Stimulated activated CD8-positive, alpha-beta memory T cell treated with anti-CD3 and anti-CD28 coated beads, Interleukin-15, amount 100 ng/mL, for 1 hour (primary cell): ENCODE measurements around the gene SRPRA.
"Not testable (repeated sequence)": the region's sequence is repeated elsewhere in the genome, so short reads cannot be mapped to it uniquely, and the experiment has no call there.

Experiments used
- DNase-seq: peaks from one replicate; pipeline ENCODE4 v3.0.0-alpha.2; 2020; ENCODE audit warnings: low read depth

SRPRA gene

GRCh38 chr11:126282736-126283591 lies 14.3 kb upstream of the SRPRA start, which contains the start of gene TIRAP:
Gene TIRAP (plus strand): TSS chr11:126283093. CDS start chr11:126290895, 7,802 bp downstream.
- DNase-seq, result no peak

DNA sequence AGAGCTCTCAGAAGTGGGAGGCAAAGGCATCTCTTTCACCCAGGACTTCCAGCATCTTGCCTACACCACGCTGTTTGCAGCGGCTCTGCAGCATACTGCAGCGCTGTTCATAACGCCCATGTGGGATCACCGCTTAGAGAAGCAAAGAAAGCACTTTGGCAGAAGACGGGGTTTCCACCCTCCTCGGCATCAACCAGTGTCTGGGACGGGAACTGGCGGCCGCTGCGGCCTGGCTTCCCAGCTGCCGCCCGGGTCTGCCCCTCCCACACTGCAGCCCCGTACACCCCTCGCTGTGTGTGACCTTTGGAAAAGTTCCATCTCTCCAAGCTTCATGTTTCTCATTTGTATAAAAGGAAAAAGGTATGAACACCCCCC lies 13.7 kb upstream of the SRPRA start:
- DNase-seq, result no peak

DNA sequence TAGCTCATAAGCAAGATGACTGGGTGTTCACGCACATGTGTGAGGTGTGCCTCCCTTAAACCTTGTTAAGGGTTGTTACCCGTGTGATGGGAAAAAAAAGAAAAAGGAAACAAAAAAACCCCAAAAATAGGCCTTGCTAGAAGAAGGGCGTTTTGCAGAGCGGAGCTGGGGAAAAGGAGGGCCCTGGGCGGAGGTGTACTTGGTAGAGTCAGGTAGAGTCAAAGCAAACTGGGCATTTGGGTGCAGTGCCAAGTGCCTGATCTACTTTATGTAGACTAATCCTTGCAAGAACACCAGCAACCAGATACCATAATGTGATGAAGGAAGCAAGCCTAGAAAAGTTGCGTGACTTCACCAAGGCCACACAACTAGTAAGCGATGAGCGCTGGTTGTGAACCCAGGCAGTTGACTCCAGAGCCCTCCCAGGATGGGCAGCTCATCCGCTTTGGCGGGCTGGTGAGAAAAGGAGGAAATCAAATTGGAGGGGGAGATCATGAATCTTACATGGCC lies 13.0 kb upstream of the SRPRA start:
- DNase-seq, result no peak

DNA sequence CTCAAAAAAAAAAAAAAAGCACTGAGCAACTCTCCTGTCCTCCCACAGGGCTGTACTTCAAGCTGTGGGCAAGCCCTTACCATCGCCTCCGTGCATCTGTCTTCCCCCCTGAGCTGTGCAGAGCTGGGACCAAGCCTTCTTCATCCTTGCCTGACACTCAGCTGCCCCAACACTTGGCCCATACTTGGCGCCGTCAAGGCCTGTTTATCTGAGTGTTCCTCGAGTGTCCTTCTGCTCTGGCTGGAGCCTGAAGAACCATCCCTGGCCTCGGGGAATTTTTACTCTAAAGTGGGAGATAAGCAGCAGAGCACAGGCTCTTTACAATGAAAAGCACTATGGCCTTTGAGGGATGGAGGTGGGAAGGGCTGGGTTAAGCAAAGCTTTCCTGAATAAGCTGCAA lies 12.6 kb upstream of the SRPRA start:
- no peak for DNase-seq

- no peak for DNase-seq
Observed at GRCh38 chr11:126280595-126280994, 11.9 kb upstream of the SRPRA start.

DNA sequence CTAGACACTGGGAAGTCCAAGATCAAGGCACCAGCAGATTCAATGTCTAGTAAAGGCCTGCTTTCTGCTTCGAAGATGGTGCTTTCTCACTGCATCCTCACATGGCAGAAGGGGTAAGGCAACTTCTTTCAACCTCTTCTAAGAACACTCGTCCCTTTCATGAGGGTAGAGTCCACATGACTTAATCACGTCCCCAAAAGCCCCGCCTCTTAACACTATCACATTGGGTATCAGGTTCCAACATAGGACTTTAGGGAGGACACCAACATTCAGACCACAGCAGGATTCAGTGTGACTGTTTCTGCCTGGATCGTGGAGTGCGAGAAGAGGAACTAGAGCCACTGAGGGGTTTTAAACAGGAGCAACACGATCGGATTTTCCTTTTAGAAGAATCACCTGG lies 10.5 kb upstream of the SRPRA start:
- no peak for DNase-seq

- no peak for DNase-seq
Observed at GRCh38 chr11:126277780-126278179, 9.1 kb upstream of the SRPRA start.

DNA sequence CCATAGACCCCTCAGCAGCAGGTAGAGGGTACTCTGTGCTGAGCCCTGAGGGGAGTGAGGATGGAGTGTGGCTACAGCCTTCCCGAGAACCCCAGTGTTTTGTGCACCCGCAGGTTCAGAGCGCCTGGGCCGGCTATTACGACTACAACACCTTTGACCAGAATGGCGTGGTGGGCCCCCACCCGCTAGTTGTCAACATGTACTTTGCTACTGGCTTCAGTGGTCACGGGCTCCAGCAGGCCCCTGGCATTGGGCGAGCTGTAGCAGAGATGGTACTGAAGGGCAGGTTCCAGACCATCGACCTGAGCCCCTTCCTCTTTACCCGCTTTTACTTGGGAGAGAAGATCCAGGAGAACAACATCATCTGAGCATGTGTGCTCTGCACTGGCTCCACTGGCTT lies 8.6 kb upstream of the SRPRA start:
- no peak for DNase-seq

DNA sequence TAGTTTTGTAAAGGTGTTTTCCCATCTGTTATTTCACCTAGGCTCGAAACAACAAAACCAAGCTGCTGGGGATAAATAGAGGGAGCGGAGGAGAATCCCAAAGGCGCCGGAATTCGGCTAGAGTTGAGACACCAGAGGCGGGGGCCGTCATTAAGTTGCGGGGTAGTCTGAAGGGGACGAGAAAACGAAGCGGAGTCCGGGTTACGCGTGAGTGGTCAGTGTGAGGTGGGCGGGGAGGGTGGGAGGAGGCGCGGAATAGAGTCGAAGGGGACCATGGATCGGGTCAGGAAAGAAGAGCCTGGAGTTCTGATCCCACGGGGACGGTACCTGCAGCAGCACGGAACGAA lies 361 bp downstream of the SRPRA start:
- no peak for DNase-seq

DNA sequence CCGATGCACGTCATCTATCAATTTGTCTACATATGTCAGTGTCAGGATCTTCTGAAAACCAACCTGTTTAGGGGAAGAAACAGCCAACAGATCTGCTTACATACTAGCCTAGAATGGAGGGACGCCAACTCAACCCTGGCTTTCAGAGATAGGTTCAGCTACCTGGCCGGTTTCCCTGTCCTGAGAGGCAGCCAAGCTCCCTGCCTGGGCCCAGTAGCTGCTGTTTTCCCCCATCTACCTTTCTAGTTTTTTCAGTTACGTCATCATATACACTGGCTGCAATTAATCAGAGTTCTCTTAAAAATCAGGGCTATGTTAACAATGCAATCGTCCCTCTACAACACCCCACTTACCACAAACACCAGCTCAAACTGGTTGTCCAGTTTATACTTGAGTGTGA lies 1.0 kb downstream of the SRPRA start:
- DNase-seq, result no peak

DNA sequence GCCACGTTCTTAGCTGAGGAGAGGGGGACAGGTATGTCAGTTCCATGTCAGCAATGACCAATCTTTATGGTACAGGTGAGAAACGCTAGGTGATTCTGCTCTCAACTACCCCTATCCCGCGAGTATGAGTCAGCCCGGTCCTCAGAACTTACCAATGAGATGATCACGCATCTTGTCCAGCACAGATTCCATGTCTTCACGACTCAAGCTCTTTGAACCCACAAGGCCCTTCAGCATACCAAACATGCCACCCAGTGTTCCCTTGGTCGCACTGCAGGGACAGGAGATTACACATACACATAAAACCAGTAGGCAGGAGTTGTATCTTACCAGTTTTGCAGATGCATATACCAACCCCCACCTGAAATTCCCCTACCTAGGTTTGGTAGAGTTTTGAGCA lies 2.9 kb downstream of the SRPRA start:
- no peak for DNase-seq

- no peak for DNase-seq
Observed at GRCh38 chr11:126263489-126263888, 5.2 kb downstream of the SRPRA start.

- no peak for DNase-seq
Observed at GRCh38 chr11:126262216-126262615, 6.5 kb downstream of the SRPRA start.

- DNase-seq, result no peak
Observed at GRCh38 chr11:126257764-126258163, 10.9 kb downstream of the SRPRA start.

DNA sequence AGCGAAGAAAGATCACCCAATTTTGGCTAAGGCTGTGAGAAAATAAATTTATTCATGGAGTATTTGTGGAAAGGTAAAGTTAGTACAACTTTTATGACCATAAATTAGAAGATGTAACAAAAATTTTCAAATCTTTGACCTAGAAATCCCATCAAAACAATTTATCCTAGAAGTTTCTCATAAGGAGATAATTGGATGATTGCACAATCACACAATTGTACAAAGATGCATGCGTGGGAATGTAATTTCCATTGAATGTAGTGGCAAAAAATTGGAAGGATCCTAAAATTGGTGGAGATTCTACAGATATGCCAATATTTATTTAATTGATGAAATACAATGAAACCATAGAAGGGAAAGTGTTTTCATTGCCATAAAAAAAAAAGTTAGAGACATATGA lies 11.6 kb downstream of the SRPRA start:
- no peak for DNase-seq

GRCh38 chr11:126256216-126256615 lies 12.5 kb downstream of the SRPRA start:
- no peak for DNase-seq

GRCh38 chr11:126255507-126255906 lies 13.2 kb downstream of the SRPRA start:
- not testable (repeated sequence) for DNase-seq

- DNase-seq, result no peak
Observed at GRCh38 chr11:126254819-126255218, 13.9 kb downstream of the SRPRA start.

DNA sequence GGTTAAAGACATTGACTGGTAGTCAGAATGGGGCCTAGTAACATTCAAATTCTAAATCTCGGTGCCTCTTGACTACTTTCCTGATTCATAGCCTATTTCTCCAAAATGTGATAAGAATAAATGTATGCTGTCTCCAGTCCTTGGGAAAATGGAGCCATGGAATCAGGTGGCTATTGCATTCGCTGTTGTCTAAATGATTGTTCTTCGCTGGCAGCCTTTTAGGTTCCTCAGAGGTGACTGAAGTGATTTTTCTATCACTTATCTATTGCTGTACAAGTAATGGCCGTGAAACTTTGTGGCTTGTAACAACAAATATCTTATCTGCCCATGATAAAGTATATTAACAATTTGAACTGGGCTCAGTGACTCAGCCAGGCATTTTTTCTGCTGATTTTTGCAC lies 15.4 kb downstream of the SRPRA start:
- no peak for DNase-seq

GRCh38 chr11:126246636-126247035 lies 22.1 kb downstream of the SRPRA start:
- DNase-seq, result no peak

DNA sequence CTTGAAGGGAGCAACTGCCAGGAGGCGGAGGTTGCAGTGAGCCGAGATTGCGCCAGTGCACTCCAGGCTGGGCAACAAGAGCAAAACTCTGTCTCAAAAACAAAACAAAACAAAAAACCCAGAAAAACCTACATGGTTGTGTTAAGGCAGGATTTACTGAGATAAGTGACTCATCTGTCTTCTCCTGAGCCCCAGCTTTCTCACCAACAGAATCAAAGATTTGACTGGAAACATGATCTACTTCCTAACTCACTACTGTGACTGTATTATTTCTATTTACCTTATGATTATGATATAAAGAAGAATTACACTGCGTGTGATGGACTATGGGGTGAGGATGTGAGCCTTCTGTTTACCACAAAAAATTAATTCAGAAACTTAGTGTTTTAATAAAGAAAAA lies 35.3 kb downstream of the SRPRA start:
- DNase-seq, result no peak

DNA sequence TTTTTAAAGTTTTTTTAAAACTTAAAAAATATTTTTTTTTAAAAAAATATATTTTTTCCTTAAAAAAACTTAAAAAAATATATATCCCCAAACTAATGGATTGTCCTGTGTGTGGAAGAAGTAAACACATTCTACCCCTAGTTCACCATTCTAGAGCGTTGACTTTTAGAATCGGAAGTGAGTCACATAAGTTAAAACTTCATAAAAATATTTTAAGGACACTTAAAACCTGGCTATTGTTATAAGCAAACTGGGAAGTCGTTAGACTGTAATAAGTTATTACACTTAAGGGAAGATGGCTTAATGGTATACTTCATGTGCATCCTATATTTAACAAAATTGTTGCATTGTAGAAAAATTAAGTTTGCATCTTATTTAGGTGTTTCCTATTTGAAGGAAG lies 36.0 kb downstream of the SRPRA start:
- no peak for DNase-seq

- no peak for DNase-seq
Observed at GRCh38 chr11:126231725-126232459, 36.8 kb downstream of the SRPRA start.
